GOT3 (cell line): ENCODE measurements around the gene ARHGAP40.
"Not testable (repeated sequence)": the region's sequence is repeated elsewhere in the genome, so short reads cannot be mapped to it uniquely, and the experiment has no call there.

ENCODE experiments used
- DNase-seq: peaks from one replicate; lab custom pipeline; 2025; ENCODE audit warnings: mixed read lengths; lab: John Stamatoyannopoulos, UW

The ARHGAP40 gene

DNA sequence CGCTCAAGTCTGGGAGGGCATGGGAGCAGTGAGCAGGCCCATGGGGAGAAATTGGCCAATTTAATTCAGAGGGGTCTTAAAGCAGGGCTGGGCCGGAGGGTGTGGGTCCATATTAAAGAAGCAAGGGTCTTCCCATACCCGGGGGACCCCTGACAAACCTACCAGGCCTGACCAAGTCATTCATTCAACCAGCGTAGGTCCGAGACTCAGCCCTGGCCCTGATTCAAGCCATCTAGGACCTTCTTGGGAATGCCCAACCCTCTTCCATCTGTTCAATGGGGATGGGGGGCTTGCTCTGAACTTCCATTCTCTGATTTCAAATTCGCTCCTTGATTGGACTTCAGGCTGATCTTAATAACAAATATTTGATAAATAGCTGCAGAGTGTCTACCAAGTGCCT, 13.3 kb upstream of the ARHGAP40 start:
- no peak for DNase-seq

- no peak for DNase-seq
These were observed 12.3 kb upstream of the ARHGAP40 start for GRCh38 chr20:38589351-38589750.

DNA sequence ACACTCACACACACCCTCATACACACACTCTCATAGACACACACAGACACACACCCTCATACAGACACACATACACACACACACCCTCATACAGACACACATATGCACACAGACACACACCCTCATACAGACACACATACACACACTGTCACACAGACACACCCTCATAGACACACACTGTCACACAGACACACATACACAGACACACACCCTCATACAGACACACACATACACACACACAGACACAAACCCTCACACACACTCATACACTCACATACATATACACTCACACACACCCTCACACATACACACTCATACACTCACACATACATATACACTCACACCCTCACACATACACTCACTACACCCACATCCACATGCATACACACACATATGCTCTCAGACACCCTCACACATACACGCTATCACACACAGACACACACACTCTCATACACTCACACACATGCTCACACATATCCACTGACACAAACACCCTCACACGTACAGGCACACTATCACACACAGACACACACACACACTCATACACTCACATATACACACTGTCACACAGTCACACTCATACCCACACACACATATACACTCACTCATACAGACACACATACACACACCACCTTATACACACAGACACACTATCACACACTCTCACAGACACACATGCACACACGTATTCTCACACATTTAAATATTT, 11.5 kb upstream of the ARHGAP40 start:
- no peak for DNase-seq

- no peak for DNase-seq
These were observed 10.7 kb upstream of the ARHGAP40 start for GRCh38 chr20:38590676-38591473.

GRCh38 chr20:38591474-38592410, 9.9 kb upstream of the ARHGAP40 start:
- DNase-seq = no peak

- not testable (repeated sequence) for DNase-seq
These were observed 9.2 kb upstream of the ARHGAP40 start for GRCh38 chr20:38592411-38592790.

DNA sequence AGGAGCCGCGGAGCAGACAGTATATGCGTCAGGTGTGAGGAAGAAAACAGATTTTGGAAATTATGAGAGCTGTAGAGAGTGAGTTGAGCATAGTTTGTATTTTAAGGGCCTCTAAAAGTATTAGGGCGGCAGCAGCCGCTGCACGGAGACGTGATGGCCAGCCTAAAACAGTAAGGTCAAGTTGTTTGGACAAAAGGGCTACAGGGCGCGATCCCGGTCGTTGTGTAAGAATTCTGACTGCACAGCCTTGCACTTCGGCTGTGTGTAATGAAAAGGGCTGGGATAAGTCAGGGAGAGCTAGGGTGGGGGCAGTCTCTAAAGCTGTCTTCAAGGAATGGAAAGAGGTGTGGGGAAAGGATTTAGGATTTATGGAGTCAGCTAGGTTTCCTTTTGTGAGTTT, 7.3 kb upstream of the ARHGAP40 start:
- not testable (repeated sequence) for DNase-seq

GRCh38 chr20:38595886-38596285, 5.7 kb upstream of the ARHGAP40 start:
- not testable (repeated sequence) for DNase-seq

DNA sequence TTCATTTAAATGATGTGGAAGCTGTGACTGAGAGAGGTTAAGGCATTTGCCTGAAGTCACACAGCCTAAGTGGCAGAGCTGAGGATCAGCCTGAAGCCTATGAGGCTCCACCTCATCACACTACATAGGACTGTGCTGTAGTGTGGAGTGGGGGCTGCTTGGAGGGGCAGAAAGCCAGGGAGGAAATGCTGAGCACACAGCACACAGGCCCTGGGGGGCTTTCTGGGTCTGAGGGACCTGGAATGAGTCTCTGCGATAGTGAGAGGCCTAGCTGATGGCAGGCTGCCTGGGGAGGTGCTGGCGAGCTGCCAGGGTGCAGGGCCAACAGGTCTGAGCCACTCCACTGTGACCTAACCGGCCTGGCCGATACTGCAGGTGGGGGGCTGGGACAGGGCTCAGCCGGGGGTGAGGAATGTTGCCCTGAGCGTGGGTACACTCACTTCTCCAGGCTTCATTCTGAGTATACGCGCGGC, 2.2 kb upstream of the ARHGAP40 start:
- no peak for DNase-seq

DNA sequence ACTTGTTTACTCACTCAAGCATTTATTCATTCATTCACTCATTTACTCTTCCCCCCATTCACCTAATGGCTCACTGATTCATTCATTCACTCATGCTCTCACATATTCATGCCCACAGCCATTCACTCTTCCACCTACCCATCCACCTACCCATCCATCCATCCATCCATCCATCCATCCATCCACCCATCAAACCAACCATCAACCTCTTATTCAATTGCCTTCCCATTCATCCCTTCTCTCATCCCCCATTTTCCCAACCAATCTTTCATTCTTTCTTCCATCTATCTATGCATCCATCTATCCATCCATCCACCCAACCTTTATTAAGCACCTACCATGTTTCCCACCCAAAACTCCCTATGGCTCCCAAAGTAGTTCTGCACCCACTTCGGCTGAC, 1.6 kb upstream of the ARHGAP40 start:
- no peak for DNase-seq

DNA sequence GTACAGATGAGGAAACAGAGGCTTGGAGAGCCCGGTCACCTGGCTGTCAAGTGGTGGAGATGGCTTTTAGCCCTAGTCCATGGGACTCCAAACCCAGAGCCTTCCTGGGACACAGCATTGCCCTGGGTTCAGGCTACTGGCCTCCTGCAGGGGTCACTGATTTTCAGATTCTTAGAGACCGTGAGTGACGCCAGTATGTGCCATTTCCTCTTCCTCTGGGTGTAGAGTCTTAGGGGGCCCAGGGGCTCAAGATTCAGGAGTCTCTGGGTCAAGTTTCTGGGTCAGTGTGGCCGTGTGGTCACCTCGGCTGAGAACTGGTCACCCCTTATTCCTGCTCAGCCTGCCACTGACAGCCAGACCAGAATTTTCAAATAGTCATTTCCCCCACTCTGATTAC, 574 bp downstream of the ARHGAP40 start:
- no peak for DNase-seq

DNA sequence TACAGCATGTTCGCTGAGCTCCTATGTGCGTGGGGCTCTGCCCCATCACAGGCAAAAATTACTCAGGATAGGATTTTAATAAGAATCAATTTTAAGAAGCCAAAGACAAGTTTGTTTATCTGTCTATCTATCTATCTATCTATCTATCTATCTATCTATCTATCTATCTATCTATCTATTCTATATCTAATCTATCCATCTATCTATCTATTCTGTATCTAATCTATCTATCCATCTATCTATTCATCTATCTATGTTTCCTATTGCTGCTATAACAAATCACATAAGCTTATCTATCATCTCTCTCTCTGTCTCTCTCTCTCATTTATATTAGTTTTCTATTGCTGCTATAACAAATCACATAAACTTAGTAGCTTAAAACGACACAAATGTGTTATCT, 1.7 kb downstream of the ARHGAP40 start:
- DNase-seq = no peak

GRCh38 chr20:38604873-38605303, 3.3 kb downstream of the ARHGAP40 start:
- DNase-seq = no peak

GRCh38 chr20:38607351-38607750, 5.7 kb downstream of the ARHGAP40 start:
- DNase-seq = no peak

DNA sequence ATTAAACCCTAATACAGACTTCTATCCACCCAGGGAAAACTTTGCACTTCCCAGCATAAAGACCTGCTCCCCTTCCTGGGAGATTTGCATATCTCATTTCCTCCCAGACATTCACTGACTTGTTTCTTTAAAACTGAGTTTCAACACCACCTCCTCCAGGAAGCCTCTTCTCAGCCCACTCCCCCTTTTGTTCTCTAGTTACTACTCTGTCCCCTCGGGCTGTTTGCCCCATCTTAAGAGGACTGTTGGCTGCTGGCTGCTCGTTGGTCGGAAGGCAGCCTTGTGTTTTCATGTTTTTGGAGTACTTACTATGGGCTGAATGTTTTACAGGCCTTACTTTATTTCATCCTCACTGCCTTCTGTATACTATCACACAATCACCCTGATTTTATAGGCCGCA, 6.6 kb downstream of the ARHGAP40 start:
- DNase-seq = no peak

DNA sequence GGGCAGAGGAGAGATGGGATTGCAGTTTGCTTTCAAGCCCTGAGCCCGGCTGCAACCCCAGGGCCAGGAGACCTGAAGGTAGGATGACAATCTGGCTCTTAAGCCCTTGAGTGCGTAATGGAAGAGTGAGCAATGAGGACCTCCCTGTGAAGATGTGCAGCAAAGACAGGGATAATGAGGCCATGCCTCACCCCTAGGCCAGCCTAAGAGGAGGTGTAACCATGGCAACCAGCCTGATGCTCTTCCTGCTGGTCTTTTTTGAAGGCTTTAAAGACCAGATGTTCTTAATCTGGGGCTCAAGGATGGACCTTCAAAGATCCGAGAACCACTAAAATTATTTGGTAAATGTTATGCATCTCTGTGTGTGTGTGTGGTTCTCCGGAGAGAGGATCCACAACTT, 8.2 kb downstream of the ARHGAP40 start:
- DNase-seq = no peak

- DNase-seq = no peak
These were observed 8.9 kb downstream of the ARHGAP40 start for GRCh38 chr20:38610521-38610920.

DNA sequence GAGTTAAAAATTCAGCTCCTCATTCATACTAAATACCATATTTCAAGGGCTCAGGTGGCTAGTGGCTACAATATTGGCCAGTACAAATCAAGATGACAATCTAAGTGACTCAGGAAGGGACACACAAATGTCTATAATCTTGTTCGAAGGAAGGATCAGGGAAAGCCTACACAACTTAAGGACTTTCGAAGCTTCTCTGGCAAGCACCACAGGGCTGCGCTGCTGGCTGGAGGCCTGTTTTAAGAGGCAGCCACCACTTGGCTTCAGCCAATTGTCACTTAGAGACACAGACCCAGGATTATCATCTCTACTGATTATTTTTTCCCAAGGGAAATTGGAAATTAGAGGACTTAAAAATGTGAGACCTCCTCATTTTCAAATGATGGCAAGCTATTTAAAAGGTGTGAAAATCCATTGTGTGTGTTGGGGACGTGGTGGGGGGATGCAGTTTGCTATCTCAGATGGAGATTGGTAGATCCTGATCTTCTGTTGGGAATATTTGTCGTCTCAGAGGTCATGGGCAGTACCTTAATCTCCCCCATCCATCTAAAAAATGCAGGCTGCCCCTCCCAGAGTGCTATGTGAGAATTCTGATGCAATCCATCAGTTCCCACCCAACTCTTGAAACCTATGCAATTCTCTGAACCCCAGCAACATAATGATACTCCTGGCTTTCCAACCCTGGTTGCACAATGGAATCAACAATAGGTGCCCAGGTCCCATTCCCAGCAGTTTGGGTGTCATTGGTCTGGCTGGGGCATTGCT, 11.3 kb downstream of the ARHGAP40 start:
- DNase-seq = no peak

DNA sequence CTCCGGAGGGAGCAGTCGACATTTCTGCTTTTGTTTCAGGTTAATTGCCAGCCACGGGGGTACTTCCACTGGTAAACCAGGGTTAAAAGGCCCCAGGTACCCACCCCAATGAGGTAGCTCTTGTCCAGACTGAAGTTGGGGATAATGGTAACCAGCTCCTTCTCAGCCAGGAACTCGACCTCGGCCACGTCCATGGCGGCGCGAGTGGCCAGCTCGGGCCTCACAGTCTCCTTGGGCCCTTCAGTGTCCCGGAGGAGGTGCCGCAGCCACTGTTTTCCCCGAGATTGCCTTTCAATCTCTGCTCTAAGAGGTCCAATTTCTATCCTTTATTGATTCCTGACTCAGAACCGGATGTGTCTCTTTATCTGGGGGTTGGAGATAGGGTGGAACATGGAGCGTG, 13.7 kb downstream of the ARHGAP40 start:
- no peak for DNase-seq

GRCh38 chr20:38616457-38616856, 14.8 kb downstream of the ARHGAP40 start:
- no peak for DNase-seq

GRCh38 chr20:38617011-38617829, 15.6 kb downstream of the ARHGAP40 start:
- no peak for DNase-seq
